GM12874 (cell line): ENCODE data around the gene GALNTL6.

Source experiments
- TF ChIP-seq, protein P1 (sequence below): IDR thresholded peaks from 2 replicates; pipeline ENCODE4 v1.5.1; 2011; ENCODE audit warnings: low read depth, mild to moderate bottlenecking, control low read depth, low read length, moderate library complexity; ENCODE audit not compliant: insufficient read depth

GALNTL6 gene

DNA sequence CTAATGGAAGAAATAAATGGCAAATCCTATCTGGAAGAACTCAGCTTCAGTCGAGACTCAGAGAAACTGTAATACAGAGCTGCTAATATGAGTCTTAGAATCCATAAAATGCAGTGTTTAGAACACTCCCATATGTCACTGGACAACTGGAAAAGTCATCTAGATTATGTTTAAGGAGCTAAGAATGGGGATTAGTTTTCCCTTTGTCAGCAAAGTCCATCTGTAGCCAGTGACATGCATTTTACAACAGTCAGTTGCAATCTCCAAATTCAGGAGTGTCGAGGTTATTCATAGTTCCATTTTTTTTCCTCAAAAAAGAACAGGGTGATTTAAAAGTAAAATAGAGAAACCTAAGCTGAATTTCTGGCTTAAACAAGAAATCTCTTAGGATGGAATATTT lies 838.8 kb downstream of the GALNTL6 start:
- TF ChIP-seq, protein P1, sequence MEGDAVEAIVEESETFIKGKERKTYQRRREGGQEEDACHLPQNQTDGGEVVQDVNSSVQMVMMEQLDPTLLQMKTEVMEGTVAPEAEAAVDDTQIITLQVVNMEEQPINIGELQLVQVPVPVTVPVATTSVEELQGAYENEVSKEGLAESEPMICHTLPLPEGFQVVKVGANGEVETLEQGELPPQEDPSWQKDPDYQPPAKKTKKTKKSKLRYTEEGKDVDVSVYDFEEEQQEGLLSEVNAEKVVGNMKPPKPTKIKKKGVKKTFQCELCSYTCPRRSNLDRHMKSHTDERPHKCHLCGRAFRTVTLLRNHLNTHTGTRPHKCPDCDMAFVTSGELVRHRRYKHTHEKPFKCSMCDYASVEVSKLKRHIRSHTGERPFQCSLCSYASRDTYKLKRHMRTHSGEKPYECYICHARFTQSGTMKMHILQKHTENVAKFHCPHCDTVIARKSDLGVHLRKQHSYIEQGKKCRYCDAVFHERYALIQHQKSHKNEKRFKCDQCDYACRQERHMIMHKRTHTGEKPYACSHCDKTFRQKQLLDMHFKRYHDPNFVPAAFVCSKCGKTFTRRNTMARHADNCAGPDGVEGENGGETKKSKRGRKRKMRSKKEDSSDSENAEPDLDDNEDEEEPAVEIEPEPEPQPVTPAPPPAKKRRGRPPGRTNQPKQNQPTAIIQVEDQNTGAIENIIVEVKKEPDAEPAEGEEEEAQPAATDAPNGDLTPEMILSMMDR, result no peak

DNA sequence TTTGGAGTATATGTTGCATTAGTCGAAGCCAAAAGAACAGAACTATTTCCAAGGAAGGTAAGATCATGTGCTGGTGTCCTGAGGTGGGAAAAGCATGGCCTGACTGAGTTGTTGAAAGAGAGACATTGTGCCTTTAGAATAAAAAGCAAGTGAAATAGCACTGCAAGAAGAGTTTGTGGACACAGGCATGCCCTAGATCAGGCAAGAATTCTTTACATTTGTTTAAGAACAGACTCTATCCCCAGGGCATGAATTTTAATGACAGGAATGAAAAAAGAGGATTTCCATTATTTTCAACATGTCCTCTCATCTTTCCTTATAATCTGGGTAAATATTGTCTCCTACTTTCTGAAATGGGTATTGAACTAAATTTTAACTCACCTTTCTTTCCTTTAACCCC lies 839.2 kb downstream of the GALNTL6 start:
- TF ChIP-seq, protein P1, result no peak

DNA sequence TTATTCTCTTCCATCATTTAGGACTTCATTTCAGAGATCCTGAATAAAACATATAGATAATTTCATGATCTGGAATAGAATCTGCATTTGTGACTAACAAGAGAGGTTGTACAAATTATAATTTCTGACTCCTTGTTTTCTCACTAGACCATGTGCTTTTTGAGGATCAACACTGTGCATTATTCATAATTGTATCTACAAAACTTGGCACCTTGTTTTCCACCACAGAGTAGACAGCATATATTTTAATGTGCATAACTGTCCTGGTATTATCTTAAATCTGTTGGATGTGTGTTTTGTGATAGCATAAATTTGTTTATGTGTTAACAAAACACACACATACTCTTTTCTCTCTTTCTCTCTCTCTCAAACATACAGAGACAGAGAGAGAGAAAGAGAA lies 840.5 kb downstream of the GALNTL6 start:
- TF ChIP-seq, protein P1, result no peak

DNA sequence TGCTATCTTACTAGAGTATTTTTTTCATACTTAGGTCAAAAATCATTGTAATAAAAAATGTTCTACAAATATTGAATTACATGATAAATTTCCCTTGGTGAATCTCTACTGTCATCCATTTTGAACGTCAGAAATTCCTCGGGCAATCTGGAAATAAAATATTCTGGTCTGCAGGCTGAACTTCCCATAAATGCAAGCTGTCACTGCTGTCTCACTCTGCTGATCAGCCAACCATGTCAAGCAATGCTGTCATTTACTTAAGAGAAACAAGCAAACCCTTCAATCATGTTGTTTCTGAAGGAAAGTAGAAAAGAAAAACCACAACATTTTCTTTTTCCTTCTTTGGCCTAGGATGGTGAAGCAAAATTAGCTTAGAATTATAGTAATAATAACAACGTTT lies 841.3 kb downstream of the GALNTL6 start:
- TF ChIP-seq, protein P1, result no peak

DNA sequence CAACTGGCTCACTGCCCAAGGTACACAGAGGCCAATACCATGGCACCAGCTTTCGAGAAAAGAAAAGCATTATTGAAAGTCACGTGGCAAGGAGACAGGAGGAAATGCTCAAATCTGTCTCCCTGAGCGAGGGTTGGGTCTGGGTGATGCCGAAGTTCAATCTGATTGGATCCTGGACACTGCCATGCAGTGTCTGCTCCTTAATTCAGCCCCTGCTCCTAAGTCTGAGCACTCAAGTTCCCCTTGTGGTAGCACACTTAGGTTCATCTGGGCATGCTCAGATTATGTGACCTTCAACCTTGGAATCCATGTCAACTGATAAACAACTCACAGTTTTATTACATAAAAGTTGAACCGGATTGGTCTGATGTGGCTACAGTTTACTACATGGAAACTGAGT lies 842.9 kb downstream of the GALNTL6 start:
- TF ChIP-seq, protein P1, result no peak

DNA sequence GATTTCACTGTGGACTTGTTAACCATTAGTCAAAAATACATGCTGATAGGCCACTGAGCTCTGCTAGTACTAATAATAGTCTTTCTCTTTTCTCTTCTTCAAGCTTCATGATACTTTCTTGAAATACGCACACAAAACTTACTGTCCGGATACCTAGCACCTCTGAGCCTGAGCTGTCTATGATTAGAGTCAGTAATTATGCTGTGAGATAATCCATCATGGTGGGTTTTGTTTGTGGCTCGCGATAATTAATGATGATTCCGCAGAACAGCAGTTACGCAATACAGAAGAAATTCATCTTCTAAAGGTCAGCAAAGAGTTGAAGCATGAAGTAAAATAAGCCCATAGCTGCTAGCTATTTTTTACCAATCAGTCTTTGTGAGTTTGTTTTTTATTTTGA lies 843.9 kb downstream of the GALNTL6 start:
- TF ChIP-seq, protein P1, result no peak

DNA sequence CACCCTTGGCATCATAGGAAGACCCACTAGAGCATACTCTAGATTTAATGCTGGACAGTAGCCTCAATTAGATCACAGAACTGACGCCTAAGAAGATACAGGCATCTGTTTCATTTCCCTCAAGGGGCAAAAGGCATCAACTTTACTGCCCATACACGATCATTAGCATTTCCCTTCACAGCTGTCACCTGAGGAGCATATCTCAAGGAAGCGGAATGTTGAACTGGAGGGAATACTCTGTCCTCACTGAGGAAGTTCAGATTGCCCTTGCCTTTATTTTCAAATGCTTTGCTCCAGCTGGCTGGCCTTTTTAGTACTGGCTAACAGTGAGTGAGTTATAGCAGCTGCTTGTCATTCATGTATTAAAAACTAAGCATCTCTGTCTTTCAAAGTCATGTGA lies 847.0 kb downstream of the GALNTL6 start:
- TF ChIP-seq, protein P1, result no peak

DNA sequence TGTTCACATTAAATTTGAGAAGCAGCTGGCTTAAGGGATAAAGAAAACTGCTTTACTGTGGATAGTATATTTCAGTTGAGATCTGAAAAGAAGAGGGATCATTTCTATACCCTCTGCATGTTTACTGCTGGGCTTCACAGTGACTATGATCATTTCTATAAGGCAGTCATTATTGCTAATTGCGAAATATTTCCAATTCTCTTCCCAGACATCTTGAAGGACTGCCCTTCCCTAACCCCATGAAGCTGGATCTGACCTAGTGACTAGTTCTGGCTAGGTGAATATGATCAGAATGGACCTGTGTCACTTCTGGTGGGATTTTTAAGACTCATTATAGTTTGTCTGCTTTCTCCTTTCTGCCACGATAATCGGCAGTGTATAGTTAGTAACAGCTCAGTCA lies 848.9 kb downstream of the GALNTL6 start:
- TF ChIP-seq, protein P1, result no peak
